ENCODE results near the gene MUL1. TPM values are rescaled to one million over a fixed set of nuclear protein-coding genes. Genes with fewer than 3 reads are reported as not detected.
A peak's percentile ranks its signal among the peaks of the same experiment; 100 is the strongest.

MUL1 gene
- total and polyA plus RNA-seq, 2 of the 8 experiments (the other 6 are each of a cell fraction or from before 2014, with no cell fraction given), result 16.4 to 20.8 TPM

- no peak for TF ChIP-seq RNF2 (IDR thresholded peaks at IDR 0.05; ENCODE audit: borderline replicate concordance, low read depth, low read length, missing control alignments, poor library complexity, severe bottlenecking)
- TF ChIP-seq SP4 (IDR thresholded peaks at IDR 0.05; ENCODE audit: low read length), result no peak
- no peak for TF ChIP-seq KDM5A (IDR thresholded peaks at IDR 0.05; ENCODE audit: low read length)
- TF ChIP-seq TBP (IDR thresholded peaks at IDR 0.05; ENCODE audit: low read depth, low read length), result peak; percentile 16; the same call in 1 of the 2 replicates
- no peak for TF ChIP-seq GTF2F1 (IDR thresholded peaks at IDR 0.05; ENCODE audit: borderline replicate concordance, low read depth, low read length)
- TF ChIP-seq SIRT6 (IDR thresholded peaks at IDR 0.05; ENCODE audit: low read length), result no peak
- TF ChIP-seq JUND (IDR thresholded peaks at IDR 0.05; ENCODE audit: low read length), result peak; percentile 59; the same call in 1 of the 2 replicates
- no peak for TF ChIP-seq BCL11A (IDR thresholded peaks at IDR 0.05; ENCODE audit: low read depth in 2 of 2, low read length in 2 of 2)
- no peak for TF ChIP-seq BRCA1 (IDR thresholded peaks at IDR 0.05; ENCODE audit: low read depth, low read length)
- no peak for TF ChIP-seq POLR2A (IDR thresholded peaks at IDR 0.05; ENCODE audit: control extremely low read depth in 1 of 2, low read depth in 2 of 2, low read length in 2 of 2)
- TF ChIP-seq CREB1 (IDR thresholded peaks at IDR 0.05), result peak; percentile 60; the same call in 1 of the 2 replicates
- TF ChIP-seq EP300 (IDR thresholded peaks at IDR 0.05; ENCODE audit: borderline replicate concordance in 1 of 2, low read depth in 2 of 2, low read length in 2 of 2), result 0 out of 3 replicates have a peak, but pooled peaks of 1 of the 2 experiments have one; percentile 14
- TF ChIP-seq MAX (IDR thresholded peaks at IDR 0.05), result peak; percentile 89
- TF ChIP-seq SIN3A (conservative IDR thresholded peaks at IDR 0.05 in 1 of 2, IDR thresholded peaks at IDR 0.05 in 1 of 2; ENCODE audit: low read depth in 1 of 2, low read length in 2 of 2), result peak in 1 of 2 experiments; percentile 63; a peak in 1 of 4 replicates
- TF ChIP-seq RAD21 (IDR thresholded peaks at IDR 0.05 in 1 of 2, conservative IDR thresholded peaks at IDR 0.05 in 1 of 2; ENCODE audit: low read depth in 2 of 2, low read length in 2 of 2), result peak; percentile 99 to 100
- TF ChIP-seq EZH2 (IDR thresholded peaks at IDR 0.05; ENCODE audit: low read depth, low read length, severe bottlenecking), result no peak
- peak; percentile 68 for TF ChIP-seq USF2 (IDR thresholded peaks at IDR 0.05; ENCODE audit: low read length)
- no peak for TF ChIP-seq ZNF274 (IDR thresholded peaks at IDR 0.05; ENCODE audit: borderline replicate concordance, extremely low read depth, low read length)
- no peak for TF ChIP-seq POU5F1 (IDR thresholded peaks at IDR 0.05; ENCODE audit: low read depth, low read length)
- no peak for TF ChIP-seq CBX5 (IDR thresholded peaks at IDR 0.05; ENCODE audit: low read depth, low read length)
- TF ChIP-seq ATF3 (IDR thresholded peaks at IDR 0.05; ENCODE audit: insufficient read depth, low read depth, low read length), result no peak
- TF ChIP-seq CEBPB (IDR thresholded peaks at IDR 0.05; ENCODE audit: low read depth, low read length), result peak; percentile 46; the same call in 1 of the 2 replicates
Observed at GRCh38 chr1:20493839-20494608, 13.9 kb downstream of the MUL1 start (continued).
